Uterus (tissue), 4 donors: ENCODE measurements around the gene CLIC1. TPM values are rescaled to one million over a fixed set of nuclear protein-coding genes. Genes with fewer than 3 reads are reported as not detected.
A peak's percentile ranks its signal among the peaks of the same experiment; 100 is the strongest.

ENCODE experiments used
- DNase-seq, 2 donors: peaks; one replicate each; pipeline ENCODE4 v3.0.0-alpha.2; 2019 to 2020
- H3K27ac ChIP-seq, 2 donors: fragments of 200-600 bp; sonication (generic); 1 replicate in 1 of 2; 2 replicates in 1 of 2; pipeline ENCODE4 v1.5.1; 2016 to 2018
- H3K27me3 ChIP-seq, 2 donors: fragments of 200-600 bp; sonication (generic); one replicate each; pipeline ENCODE4 v1.5.1; 2018 to 2019; ENCODE audit warnings: control low read depth in 1 of 2
- H3K36me3 ChIP-seq, 2 donors: fragments of 200-600 bp; sonication (generic); one replicate each; pipeline ENCODE4 v1.5.1; 2019; ENCODE audit warnings: control low read depth in 1 of 2
- H3K4me1 ChIP-seq, 2 donors: fragments of 200-600 bp; sonication (generic); one replicate each; pipeline ENCODE4 v1.5.1; 2018 to 2019; ENCODE audit warnings: control low read depth in 1 of 2
- H3K4me3 ChIP-seq, 2 donors: fragments of 200-600 bp; sonication (generic); 1 replicate in 1 of 2; 2 replicates in 1 of 2; pipeline ENCODE4 v1.5.1; 2018 to 2019; ENCODE audit warnings: mild to moderate bottlenecking in 1 of 2
- H3K9me3 ChIP-seq, 2 donors: fragments of 200-600 bp; sonication (generic); one replicate each; pipeline ENCODE4 v1.5.1; 2019; ENCODE audit warnings: control low read depth in 1 of 2
- POLR2A ChIP-seq, 2 donors: fragments of 450-650 bp; IDR thresholded peaks; one replicate each; pipeline ENCODE4 v1.6.1; 2016; ENCODE audit warnings: antibody characterized with exemption in 2 of 2, mild to moderate bottlenecking in 1 of 2, moderate library complexity in 1 of 2
- intact Hi-C: fragments of 100-400 bp; cut with DNase I; formaldehyde crosslinking; loops from one replicate; pipeline ENCODE4 v1.15.1; 2023; ENCODE audit warnings: low total_unique reads
- total RNA-seq, 4 donors: library from RNA; depleted of rRNA in 3 of 4; stranded (reverse); fragments of >200 nt in 3 of 4; gene quantifications; one replicate each; pipeline versions ENCODE4 v1.1.0 to v1.2.4, GENCODE V29; 2014 to 2023
- TF ChIP-seq, protein P1 (sequence below), 4 experiments: fragments of 200-600 bp in 2 of 4; fragments of 450-650 bp in 2 of 4; sonication (generic) in 2 of 4; IDR thresholded peaks; one replicate each; pipeline ENCODE4 v1.5.1; 2016 to 2019; ENCODE audit warnings: antibody characterized with exemption in 4 of 4, mild to moderate bottlenecking in 2 of 4, moderate library complexity in 1 of 4
- donor health status: DM: yes; HTN: yes; CAD: no.

The CLIC1 gene
- total RNA-seq, 4 donors from 2014 or later = 173 to 328 (median 216) TPM

DNA sequence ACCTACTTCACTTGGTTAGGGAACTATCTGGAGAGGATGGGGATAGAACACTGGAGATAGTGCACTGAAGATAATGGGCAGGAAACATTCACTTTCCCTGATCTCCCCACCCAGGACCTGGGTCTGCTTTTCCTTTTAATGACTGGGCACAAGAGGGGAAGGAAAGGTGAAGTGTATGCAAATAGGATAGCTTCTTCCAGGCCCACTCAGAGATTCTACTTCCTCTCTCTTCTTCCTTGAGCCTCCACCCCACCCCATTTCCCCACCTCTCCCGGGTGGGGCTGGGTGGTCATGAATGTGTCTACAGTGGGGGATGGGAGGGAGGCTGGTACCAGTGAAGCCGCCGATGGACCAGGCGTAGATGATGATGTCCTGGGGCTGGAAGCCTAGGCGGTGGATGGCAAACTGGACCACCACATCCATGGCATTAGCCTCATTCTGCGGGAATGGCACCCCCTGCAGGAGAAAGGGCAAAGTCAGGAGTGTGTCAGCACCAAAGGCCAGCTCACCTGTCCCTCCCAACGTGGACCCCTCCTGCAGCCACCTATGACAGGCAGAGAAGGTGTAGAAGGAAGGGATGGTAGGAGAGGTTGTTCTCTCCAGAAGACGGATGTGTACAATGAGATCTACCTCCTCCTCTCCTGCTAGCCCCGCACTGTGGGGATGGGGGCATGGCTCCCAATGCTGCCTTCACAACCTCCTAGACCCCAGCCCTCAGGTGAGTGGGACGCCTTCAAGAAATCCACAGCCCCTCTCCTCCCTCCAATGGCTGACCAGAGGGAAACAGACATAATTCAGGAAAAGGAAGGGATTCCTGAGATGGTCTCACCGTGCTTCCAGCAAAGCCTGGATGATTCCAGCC lies 46.9 kb downstream of the CLIC1 start:
- Histone ChIP-seq H3K27me3 (no peaks in the 10 kb centered on the region), H3K4me3 (no peak overlapping the region), H3K36me3 (no peaks in the 10 kb centered on the region), H3K27ac (peak overlapping the region; percentile 40 to 44), H3K9me3 (no peaks in the 10 kb centered on the region), H3K4me1 (no peaks in the 10 kb centered on the region)
- intact Hi-C loops = no loop called here
- no peak for DNase-seq
- TF ChIP-seq, protein P1, sequence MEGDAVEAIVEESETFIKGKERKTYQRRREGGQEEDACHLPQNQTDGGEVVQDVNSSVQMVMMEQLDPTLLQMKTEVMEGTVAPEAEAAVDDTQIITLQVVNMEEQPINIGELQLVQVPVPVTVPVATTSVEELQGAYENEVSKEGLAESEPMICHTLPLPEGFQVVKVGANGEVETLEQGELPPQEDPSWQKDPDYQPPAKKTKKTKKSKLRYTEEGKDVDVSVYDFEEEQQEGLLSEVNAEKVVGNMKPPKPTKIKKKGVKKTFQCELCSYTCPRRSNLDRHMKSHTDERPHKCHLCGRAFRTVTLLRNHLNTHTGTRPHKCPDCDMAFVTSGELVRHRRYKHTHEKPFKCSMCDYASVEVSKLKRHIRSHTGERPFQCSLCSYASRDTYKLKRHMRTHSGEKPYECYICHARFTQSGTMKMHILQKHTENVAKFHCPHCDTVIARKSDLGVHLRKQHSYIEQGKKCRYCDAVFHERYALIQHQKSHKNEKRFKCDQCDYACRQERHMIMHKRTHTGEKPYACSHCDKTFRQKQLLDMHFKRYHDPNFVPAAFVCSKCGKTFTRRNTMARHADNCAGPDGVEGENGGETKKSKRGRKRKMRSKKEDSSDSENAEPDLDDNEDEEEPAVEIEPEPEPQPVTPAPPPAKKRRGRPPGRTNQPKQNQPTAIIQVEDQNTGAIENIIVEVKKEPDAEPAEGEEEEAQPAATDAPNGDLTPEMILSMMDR (IDR thresholded peaks at IDR 0.05) = no peak

DNA sequence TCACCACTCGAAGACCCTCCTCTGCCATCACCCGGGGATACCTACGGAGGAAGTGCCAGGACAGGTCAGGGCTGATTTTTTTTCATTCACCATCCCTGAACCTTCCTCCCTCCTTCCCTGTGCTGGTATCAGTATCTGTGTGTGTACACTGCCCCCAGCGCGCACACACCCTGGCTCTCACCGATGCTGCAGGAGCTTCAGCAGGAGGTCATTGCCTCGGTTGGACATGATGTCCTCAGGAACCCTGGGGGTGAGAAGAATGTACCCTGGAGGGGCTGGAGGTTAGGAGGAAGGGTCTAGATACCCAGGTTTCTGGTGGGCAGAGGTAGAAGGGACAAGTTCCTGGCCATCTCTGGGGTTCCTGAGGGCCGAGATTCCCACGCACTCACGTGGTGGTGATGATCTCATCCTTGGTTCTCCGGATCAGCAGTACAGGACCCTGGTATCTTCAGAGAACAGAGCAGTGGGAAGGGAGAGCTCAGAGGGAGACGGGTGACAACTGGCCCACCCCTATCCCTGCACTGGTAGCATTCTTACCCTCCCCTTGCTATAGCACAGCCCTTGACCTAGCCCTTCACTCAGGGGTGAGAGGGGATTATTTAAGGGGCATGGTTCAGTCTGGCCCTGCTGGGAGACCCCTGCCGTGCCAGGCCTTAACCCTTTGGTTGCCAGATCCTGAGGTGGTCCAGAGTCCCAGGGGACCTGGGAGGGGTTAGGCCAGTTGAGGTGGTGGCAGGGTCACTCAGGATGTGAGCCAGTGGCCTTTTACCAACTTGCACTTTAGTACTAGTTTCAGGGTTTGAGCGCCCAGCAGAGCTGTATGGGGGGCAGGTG lies 48.3 kb downstream of the CLIC1 start:
- TF ChIP-seq, protein P1 (IDR thresholded peaks at IDR 0.05) = no peak
- no peak for TF ChIP-seq POLR2A (IDR thresholded peaks at IDR 0.05)
- no peaks in the 10 kb centered on the region for H3K27me3 ChIP-seq
- no peaks in the 10 kb centered on the region for H3K9me3 ChIP-seq
- no peaks in the 10 kb centered on the region for H3K36me3 ChIP-seq
- intact Hi-C loops = no loop called here
- H3K4me3 ChIP-seq = no peak overlapping the region
- H3K27ac ChIP-seq = no peak overlapping the region
- no peaks in the 10 kb centered on the region for H3K4me1 ChIP-seq
- DNase-seq = no peak

DNA sequence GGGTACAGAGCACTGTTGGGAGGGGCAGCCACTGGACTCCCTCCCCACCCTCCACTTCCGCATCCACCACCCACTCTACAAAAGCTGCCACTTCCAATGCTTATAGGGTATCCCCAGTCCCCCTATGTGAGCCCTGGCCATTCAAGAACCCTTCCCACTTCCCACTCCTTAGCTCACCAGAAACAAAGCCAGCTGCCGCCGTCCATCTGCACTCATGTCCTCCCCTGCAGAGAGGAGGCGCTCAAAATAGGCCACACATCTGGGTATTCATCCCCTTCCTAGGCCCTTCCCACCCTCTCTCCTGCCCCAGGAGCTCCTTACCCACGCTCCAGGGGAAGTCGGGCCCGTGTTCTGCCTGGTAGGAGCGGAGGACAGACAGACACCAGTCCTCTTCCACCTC lies 49.0 kb downstream of the CLIC1 start:
- intact Hi-C loops = no loop called here
- H3K27me3 ChIP-seq = no peaks in the 10 kb centered on the region
- H3K36me3 ChIP-seq = no peaks in the 10 kb centered on the region
- DNase-seq = no peak
- no peaks in the 10 kb centered on the region for H3K9me3 ChIP-seq
- TF ChIP-seq, protein P1 (IDR thresholded peaks at IDR 0.05) = no peak
- no peak for TF ChIP-seq POLR2A (IDR thresholded peaks at IDR 0.05)
- H3K4me3 ChIP-seq = no peak overlapping the region
- no peak overlapping the region for H3K27ac ChIP-seq
- H3K4me1 ChIP-seq = no peaks in the 10 kb centered on the region

DNA sequence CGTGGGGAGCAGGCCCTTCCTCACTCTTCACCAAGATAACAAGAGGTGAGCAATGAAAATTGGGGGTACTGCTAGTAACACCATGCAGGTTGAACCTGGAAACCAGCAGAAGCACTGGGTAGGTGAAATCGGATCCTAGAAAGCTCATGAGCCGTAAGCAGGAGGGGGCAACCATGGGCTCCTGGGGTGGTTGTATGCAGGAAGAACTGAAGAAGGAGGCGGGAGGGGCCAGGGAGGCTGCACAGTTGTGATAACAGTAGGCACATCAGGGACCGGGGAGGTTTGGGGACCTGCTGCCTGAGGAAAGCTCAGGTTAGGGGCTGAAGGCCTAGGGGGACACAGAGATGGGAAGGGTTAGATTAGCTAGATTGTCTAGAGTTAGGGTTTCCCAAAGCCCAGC lies 49.8 kb downstream of the CLIC1 start:
- DNase-seq = no peak
- Histone ChIP-seq H3K27me3 (no peaks in the 10 kb centered on the region), H3K36me3 (no peaks in the 10 kb centered on the region), H3K9me3 (no peaks in the 10 kb centered on the region), H3K4me1 (no peaks in the 10 kb centered on the region), H3K27ac (no peak overlapping the region), H3K4me3 (no peak overlapping the region)
- intact Hi-C loops = no loop called here
- TF ChIP-seq POLR2A (IDR thresholded peaks at IDR 0.05) = no peak
- TF ChIP-seq, protein P1 (IDR thresholded peaks at IDR 0.05) = no peak

DNA sequence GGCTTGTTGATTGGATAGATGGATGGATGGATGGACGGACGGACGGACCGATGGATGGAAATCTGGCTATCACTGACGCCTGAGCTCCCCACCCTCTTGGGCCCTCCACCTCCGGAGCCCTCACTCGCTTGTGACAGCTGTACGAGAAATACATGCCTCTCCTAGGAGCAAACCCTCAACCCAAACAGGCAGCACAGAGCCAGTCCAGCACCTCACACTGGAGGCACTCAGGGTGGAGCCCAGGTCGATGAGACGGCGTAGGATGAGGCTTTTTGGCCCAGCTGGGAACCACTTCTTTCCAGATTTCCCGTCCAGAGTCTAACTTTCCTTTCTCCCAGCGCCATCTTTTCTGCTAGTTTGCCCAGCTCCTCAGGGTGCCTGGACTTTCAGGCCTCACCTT lies 52.7 kb downstream of the CLIC1 start:
- H3K36me3 ChIP-seq = no peaks in the 10 kb centered on the region
- intact Hi-C loops = loop anchor here (5.0 kb wide), 1 partner anchor 149 kb away; no protein-coding TSS in a partner anchor
- TF ChIP-seq, protein P1 (IDR thresholded peaks at IDR 0.05) = no peak
- no peak for TF ChIP-seq POLR2A (IDR thresholded peaks at IDR 0.05)
- H3K4me1 ChIP-seq = peaks cover 0 to 4% of the 10 kb centered on the region in 2 donors
- H3K27me3 ChIP-seq = no peaks in the 10 kb centered on the region
- H3K27ac ChIP-seq = no peak overlapping the region
- no peak for DNase-seq
- no peak overlapping the region for H3K4me3 ChIP-seq
- H3K9me3 ChIP-seq = no peaks in the 10 kb centered on the region
